Natural killer cell treated with Interleukin-12 subunit alpha and Interleukin-12 subunit beta and Interleukin-15 and Interleukin-18, amount 100 ng/mL, for 72 hours (primary cell): Measurements from ENCODE around the gene UCP3. TPM values are rescaled to one million over a fixed set of nuclear protein-coding genes. Genes with fewer than 3 reads are reported as not detected.

Experiments
- ATAC-seq, 2 donors: fragments of 150-1000 bp; cut with Tn5 transposase in 1 of 2; sonication (Bioruptor Pico), chemical (Tn5 transposase) in 1 of 2; 2 replicates each; pipeline ENCODE4 v1.10.0; 2021
- DNase-seq: peaks from one replicate; pipeline ENCODE4 v3.0.0; 2022; ENCODE audit warnings: low spot score
- H3K27ac Mint-ChIP-seq, 2 donors: 1 replicate in 1 of 2; 2 replicates in 1 of 2; pipeline ENCODE4 v1.8.0; 2022; ENCODE audit warnings: mixed read lengths in 2 of 2, mild to moderate bottlenecking in 1 of 2, moderate library complexity in 1 of 2
- H3K27me3 Mint-ChIP-seq, 2 donors: 1 replicate in 1 of 2; 2 replicates in 1 of 2; pipeline ENCODE4 v1.8.0; 2022; ENCODE audit warnings: mixed read lengths in 2 of 2
- H3K36me3 Mint-ChIP-seq: one replicate; pipeline ENCODE4 v1.8.0; 2022; ENCODE audit warnings: mixed read lengths
- H3K4me1 Mint-ChIP-seq, 2 donors: 1 replicate in 1 of 2; 2 replicates in 1 of 2; pipeline ENCODE4 v1.8.0; 2022; ENCODE audit warnings: low read depth in 2 of 2, mixed read lengths in 2 of 2, mild to moderate bottlenecking in 1 of 2
- H3K4me3 Mint-ChIP-seq: one replicate; pipeline ENCODE4 v1.8.0; 2022; ENCODE audit warnings: mixed read lengths
- H3K9me3 Mint-ChIP-seq: 2 replicates; pipeline ENCODE4 v1.8.0; 2022; ENCODE audit warnings: mixed read lengths
- total RNA-seq, 2 donors: library from RNA; stranded (reverse); gene quantifications; one replicate each; pipeline ENCODE4 v1.2.3, GENCODE V29; 2022

UCP3 gene
- total RNA-seq, 2 donors from 2014 or later: 5.2 to 7.2 TPM

- DNase-seq: no peak
- peaks cover 67 to 68% of the 10 kb centered on the region in 2 donors for H3K4me1 Mint-ChIP-seq
- peak overlapping the region; percentile 95 to 97 for H3K27ac Mint-ChIP-seq
- peak in 1 of 2 donors; percentile 3 for ATAC-seq
- H3K27me3 Mint-ChIP-seq: no peaks in the 10 kb centered on the region
- peaks cover 21% of the 10 kb centered on the region for H3K36me3 Mint-ChIP-seq
- no peak overlapping the region for H3K4me3 Mint-ChIP-seq
- no peaks in the 10 kb centered on the region for H3K9me3 Mint-ChIP-seq
These were observed 36.0 kb downstream of the UCP3 start for GRCh38 chr11:73972620-73973449.

DNA sequence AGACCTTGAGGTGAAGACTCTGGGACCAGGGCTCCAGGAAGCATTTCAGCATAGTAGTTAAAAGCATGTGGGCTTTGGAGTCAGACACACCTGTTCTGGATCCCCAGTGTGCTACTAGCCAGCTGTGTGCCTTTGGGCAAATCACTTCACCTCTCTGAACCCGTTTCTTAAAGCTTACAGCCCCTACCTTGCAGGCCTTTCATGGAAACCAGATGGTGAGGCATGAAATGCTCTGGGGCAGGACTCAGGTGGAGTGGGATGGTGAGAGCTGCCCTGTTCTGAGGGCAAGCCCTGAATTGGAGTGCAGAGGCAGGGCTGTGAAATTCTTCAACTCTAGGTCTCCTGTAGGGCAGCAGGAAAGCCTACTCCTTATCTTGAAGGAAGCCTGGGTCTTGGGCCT, 36.7 kb downstream of the UCP3 start:
- Mint-ChIP-seq H3K4me3 (no peak overlapping the region), H3K27me3 (no peaks in the 10 kb centered on the region), H3K36me3 (peaks cover 19% of the 10 kb centered on the region), H3K9me3 (no peaks in the 10 kb centered on the region), H3K27ac (peak overlapping the region; percentile 95 to 97), H3K4me1 (peaks cover 61 to 65% of the 10 kb centered on the region in 2 donors)
- no peak for DNase-seq
- ATAC-seq: no peak

DNA sequence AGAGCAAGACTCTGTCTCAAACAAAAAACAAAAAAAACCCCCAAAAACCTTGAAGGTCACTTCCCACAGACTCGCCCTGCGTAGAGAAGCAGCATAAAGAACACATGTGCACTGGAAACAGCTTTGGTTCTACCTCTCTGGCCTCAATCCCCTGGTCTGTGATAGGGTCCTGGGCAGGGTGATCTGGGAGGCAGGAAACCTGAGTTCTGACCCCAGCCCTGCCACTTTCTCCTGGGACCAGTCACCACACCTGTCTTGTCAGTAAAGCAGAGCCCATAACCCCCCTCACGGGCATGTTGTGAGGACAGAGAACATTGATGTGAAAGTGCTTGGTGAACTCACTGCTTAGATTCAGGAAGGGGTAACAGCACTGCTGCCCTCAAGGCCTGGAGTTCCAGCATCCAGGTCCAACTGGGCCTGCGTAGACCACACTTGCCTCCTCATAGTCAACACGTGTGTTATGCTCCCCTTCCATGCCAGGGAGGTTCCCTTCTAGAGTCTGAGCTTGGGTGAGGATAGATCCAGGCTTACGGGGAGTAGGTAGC, 37.6 kb downstream of the UCP3 start:
- H3K27me3 Mint-ChIP-seq: no peaks in the 10 kb centered on the region
- H3K4me3 Mint-ChIP-seq: no peak overlapping the region
- peaks cover 13% of the 10 kb centered on the region for H3K36me3 Mint-ChIP-seq
- no peak for DNase-seq
- ATAC-seq: peak in 1 of 2 donors; percentile 15
- no peaks in the 10 kb centered on the region for H3K9me3 Mint-ChIP-seq
- H3K27ac Mint-ChIP-seq: peak overlapping the region; percentile 95 to 97
- H3K4me1 Mint-ChIP-seq: peaks cover 52 to 58% of the 10 kb centered on the region in 2 donors

GRCh38 chr11:73969991-73970800, 38.7 kb downstream of the UCP3 start:
- Mint-ChIP-seq H3K27me3 (no peaks in the 10 kb centered on the region), H3K4me3 (no peak overlapping the region), H3K27ac (peak overlapping the region; percentile 95 to 97), H3K4me1 (peaks cover 45 to 53% of the 10 kb centered on the region in 2 donors), H3K9me3 (no peaks in the 10 kb centered on the region), H3K36me3 (peaks cover 8% of the 10 kb centered on the region)
- ATAC-seq: peak; percentile 45
- DNase-seq: peak; percentile 47

DNA sequence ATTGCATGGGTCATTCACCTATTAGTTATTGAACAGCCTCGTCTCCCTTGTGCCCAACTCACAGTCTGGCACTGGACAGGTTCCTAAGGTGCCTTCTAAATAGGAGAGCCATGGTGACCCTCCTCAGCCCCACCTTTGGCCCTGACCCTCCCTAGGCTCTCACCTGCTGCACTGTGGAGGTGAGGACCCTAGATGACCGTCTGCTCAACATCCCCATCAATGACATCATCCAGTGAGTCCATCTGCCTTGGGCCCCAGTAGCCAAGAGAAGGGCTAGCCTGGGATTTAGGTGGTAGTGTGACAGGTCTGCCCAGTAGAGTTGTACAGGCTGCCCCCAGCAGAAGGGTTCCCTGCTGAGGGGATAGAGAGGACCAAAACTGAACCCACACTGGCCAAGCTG, 39.8 kb downstream of the UCP3 start:
- Mint-ChIP-seq H3K27ac (peak overlapping the region; percentile 95 to 97), H3K9me3 (no peaks in the 10 kb centered on the region), H3K27me3 (no peaks in the 10 kb centered on the region), H3K4me3 (no peak overlapping the region), H3K36me3 (no peaks in the 10 kb centered on the region), H3K4me1 (peaks cover 39 to 48% of the 10 kb centered on the region in 2 donors)
- DNase-seq: no peak
- ATAC-seq: no peak

- no peaks in the 10 kb centered on the region for H3K27me3 Mint-ChIP-seq
- H3K4me3 Mint-ChIP-seq: no peak overlapping the region
- H3K4me1 Mint-ChIP-seq: peaks cover 38 to 47% of the 10 kb centered on the region in 2 donors
- DNase-seq (peak; percentile 56), ATAC-seq (no peak)
- no peaks in the 10 kb centered on the region for H3K9me3 Mint-ChIP-seq
- H3K27ac Mint-ChIP-seq: peak overlapping the region; percentile 95 to 97
- H3K36me3 Mint-ChIP-seq: no peaks in the 10 kb centered on the region
These were observed 40.4 kb downstream of the UCP3 start for GRCh38 chr11:73968356-73968966.

- Mint-ChIP-seq H3K36me3 (no peaks in the 10 kb centered on the region), H3K9me3 (no peaks in the 10 kb centered on the region), H3K4me3 (no peak overlapping the region), H3K4me1 (peaks cover 27 to 29% of the 10 kb centered on the region in 2 donors), H3K27ac (no peak overlapping the region), H3K27me3 (no peaks in the 10 kb centered on the region)
- ATAC-seq (no peak), DNase-seq (no peak)
These were observed 43.1 kb downstream of the UCP3 start for GRCh38 chr11:73965764-73966121.

- ATAC-seq: no peak
- H3K27me3 Mint-ChIP-seq: no peaks in the 10 kb centered on the region
- DNase-seq: peak; percentile 20
- no peak overlapping the region for H3K4me3 Mint-ChIP-seq
- H3K36me3 Mint-ChIP-seq: no peaks in the 10 kb centered on the region
- H3K27ac Mint-ChIP-seq: peak overlapping the region in 1 of 2 donors; percentile 47
- H3K4me1 Mint-ChIP-seq: peaks cover 26 to 27% of the 10 kb centered on the region in 2 donors
- no peaks in the 10 kb centered on the region for H3K9me3 Mint-ChIP-seq
These were observed 43.7 kb downstream of the UCP3 start for GRCh38 chr11:73965076-73965763.

DNA sequence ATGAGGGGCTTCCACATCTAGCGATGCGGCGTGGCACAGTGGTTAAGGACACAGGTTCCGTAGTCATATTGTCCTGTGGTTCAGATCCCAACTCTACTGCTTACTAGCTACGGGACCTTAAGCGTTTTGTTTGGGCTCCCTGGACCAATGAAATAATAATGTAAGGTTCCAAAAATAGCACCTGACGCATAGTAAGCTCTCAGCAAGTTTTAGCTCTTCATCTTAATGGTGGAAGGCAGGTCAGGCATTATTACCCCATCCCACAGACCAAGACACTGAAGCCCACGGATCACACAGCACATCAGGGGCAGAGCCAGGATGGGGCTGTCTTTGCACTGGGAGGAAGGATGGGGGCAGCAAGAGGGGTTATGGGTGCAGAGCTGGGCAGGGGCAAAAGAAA, 45.0 kb downstream of the UCP3 start:
- Mint-ChIP-seq H3K4me3 (no peak overlapping the region), H3K4me1 (peaks cover 13 to 15% of the 10 kb centered on the region in 2 donors), H3K27me3 (no peaks in the 10 kb centered on the region), H3K9me3 (no peaks in the 10 kb centered on the region), H3K36me3 (no peaks in the 10 kb centered on the region), H3K27ac (peak overlapping the region in 1 of 2 donors; percentile 47)
- ATAC-seq (no peak), DNase-seq (peak; percentile 6)

- peak; percentile 15 for DNase-seq
- no peak overlapping the region for H3K27ac Mint-ChIP-seq
- no peak overlapping the region for H3K4me3 Mint-ChIP-seq
- H3K9me3 Mint-ChIP-seq: no peaks in the 10 kb centered on the region
- H3K4me1 Mint-ChIP-seq: peaks cover 7% of the 10 kb centered on the region in 2 donors
- ATAC-seq: no peak
- H3K27me3 Mint-ChIP-seq: peaks cover 0 to 11% of the 10 kb centered on the region in 2 donors
- H3K36me3 Mint-ChIP-seq: no peaks in the 10 kb centered on the region
These were observed 46.7 kb downstream of the UCP3 start for GRCh38 chr11:73962101-73962705.

DNA sequence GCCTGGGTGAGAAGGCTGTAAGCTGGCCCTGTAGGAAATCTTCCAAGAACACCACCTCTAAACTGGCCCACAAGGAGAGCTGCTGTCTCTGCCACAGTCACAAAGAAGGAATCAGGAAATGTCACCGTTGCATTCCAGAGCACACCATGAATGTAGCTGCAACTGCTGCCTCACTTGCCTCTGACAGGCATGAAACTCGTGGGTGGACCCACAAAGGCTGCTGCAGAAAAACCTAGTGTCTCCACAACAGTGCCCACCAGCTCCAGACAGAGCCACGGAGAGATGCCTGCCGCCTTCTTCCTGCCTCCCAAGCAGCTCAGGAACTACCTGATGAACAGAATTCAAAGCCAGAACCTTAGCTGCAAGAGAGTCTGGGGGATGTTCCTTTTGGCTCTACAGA, 47.6 kb downstream of the UCP3 start:
- H3K36me3 Mint-ChIP-seq: no peaks in the 10 kb centered on the region
- no peaks in the 10 kb centered on the region for H3K9me3 Mint-ChIP-seq
- H3K27me3 Mint-ChIP-seq: peaks cover 8 to 15% of the 10 kb centered on the region in 2 donors
- peaks cover 7% of the 10 kb centered on the region in 2 donors for H3K4me1 Mint-ChIP-seq
- no peak for ATAC-seq
- H3K4me3 Mint-ChIP-seq: no peak overlapping the region
- peak; percentile 3 for DNase-seq
- H3K27ac Mint-ChIP-seq: no peak overlapping the region

DNA sequence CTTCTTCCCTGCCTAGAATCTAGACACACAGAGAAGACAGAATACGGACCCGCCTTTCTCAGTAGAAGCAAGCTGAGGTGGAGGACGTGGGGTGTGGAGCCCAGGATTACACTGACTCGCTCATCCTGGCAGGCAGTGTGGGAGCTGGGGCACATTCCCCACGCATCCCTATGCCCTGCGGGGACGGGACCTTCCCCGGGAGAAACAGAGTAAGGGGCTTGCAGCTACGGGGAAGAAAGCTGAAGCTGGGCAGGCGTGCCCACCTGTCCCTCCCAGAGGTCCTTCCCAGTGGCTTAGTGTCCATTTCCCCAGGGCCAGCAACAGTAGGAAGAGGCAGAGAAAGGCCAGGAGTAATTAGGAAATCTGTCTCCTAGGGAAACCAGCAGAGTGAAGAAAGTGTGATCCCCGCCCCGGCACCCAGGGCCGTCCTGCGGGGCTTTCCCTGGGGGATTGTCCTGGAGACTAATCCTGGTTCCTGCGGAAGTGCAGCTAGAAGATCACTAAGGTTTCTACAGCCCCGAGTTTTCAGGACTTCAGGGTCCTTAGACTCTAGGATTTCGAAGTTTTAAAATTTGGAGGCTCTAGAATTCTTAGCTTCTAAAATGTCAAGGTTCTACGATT, 50.3 kb downstream of the UCP3 start:
- H3K27ac Mint-ChIP-seq: no peak overlapping the region
- no peak overlapping the region for H3K4me3 Mint-ChIP-seq
- H3K4me1 Mint-ChIP-seq: no peaks in the 10 kb centered on the region
- no peaks in the 10 kb centered on the region for H3K36me3 Mint-ChIP-seq
- ATAC-seq: no peak
- peak; percentile 59 for DNase-seq
- peaks cover 14 to 20% of the 10 kb centered on the region in 2 donors for H3K27me3 Mint-ChIP-seq
- H3K9me3 Mint-ChIP-seq: no peaks in the 10 kb centered on the region
